Naive B cell (primary cell): ENCODE data around the gene MYORG. TPM values are rescaled to one million over a fixed set of nuclear protein-coding genes. Genes with fewer than 3 reads are reported as not detected.

ENCODE experiments used
- ATAC-seq, 2 donors: fragments of 150-1000 bp; cut with Tn5 transposase; 2 replicates each; pipeline ENCODE4 v1.10.0; 2021; ENCODE audit warnings: low read depth in 2 of 2, mild to moderate bottlenecking in 2 of 2, moderate library complexity in 2 of 2
- DNase-seq: peaks from one replicate; pipeline ENCODE4 v3.0.0; 2022
- H3K27ac Mint-ChIP-seq, 6 donors: one replicate each; pipeline ENCODE4 v1.8.0; 2020 to 2022; ENCODE audit warnings: mild to moderate bottlenecking in 6 of 6, mixed read lengths in 6 of 6, moderate library complexity in 5 of 6, inconsistent platforms in 2 of 6
- H3K27me3 Mint-ChIP-seq, 3 donors: one replicate each; pipeline ENCODE4 v1.8.0; 2021 to 2022; ENCODE audit warnings: mixed read lengths in 3 of 3, mild to moderate bottlenecking in 1 of 3
- H3K36me3 Mint-ChIP-seq, 2 donors: one replicate each; pipeline ENCODE4 v1.8.0; 2020 to 2022; ENCODE audit warnings: mixed read lengths in 2 of 2, inconsistent platforms in 1 of 2, mild to moderate bottlenecking in 1 of 2
- H3K4me1 Mint-ChIP-seq, 3 donors: one replicate each; pipeline ENCODE4 v1.8.0; 2020 to 2022; ENCODE audit warnings: mixed read lengths in 3 of 3, inconsistent platforms in 1 of 3, mild to moderate bottlenecking in 1 of 3, moderate library complexity in 1 of 3
- H3K4me3 Mint-ChIP-seq, 8 donors: one replicate each; pipeline ENCODE4 v1.8.0; 2020 to 2022; ENCODE audit warnings: mild to moderate bottlenecking in 8 of 8, mixed read lengths in 8 of 8, moderate library complexity in 8 of 8, inconsistent platforms in 2 of 8
- H3K9me3 Mint-ChIP-seq, 7 donors: one replicate each; pipeline ENCODE4 v1.8.0; 2020 to 2022; ENCODE audit warnings: mixed read lengths in 7 of 7, mild to moderate bottlenecking in 5 of 7, inconsistent platforms in 2 of 7, moderate library complexity in 1 of 7
- polyA plus RNA-seq, 6 donors: library from polyadenylated mRNA; unstranded; fragments of 300-500 nt; fragmentation: Illumina TruSeq; gene quantifications; one replicate each; pipeline ENCODE4 v1.2.3, GENCODE V29; 2021; ENCODE audit warnings: low read depth in 6 of 6

The MYORG gene
- polyA plus RNA-seq, 6 donors from 2014 or later = 0.08 to 0.25 TPM; not detected in 4

DNA sequence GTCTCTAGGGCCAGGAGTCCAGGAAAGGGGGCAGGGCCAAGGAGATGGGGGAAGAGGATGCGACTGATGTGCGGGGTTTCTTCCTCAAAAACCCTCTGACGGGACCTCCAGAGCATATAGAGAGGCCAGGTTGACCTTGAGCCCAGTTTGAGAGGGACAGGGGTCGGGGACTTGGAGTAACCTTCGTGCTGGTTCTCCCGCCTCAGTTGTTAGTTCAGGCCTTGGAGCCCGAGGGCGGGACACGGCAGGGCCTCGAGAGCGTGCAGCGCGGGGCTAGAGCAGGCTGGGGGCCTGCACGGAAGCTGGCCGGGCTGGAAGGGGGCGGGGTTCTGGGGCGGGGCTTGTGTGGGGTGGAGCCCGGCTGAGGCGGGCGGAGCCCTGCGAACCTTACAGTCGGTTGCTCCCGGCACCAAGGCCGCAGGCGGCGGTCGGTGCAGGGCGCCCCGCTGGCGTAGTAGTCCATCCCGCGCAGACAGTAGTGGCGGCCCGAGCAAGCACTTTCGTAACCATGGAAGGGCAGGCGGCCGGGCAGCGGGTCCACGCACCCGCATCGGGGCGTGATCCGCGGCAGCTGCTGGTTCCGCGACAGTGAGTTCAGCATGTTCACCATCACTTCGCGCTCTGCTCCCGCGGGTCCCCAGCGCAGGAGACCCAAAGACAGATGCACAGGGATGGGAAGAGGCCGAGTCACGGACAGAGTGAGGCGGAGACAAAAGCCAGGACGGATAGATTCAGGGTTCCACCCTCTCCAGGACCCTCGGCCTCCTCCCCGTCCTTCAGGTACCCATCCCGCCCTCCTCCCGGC is 4.0 kb upstream of the MYORG start:
- ATAC-seq (peak; percentile 38 to 40), DNase-seq (peak; percentile 59)
- H3K4me3 Mint-ChIP-seq = peak overlapping the region; percentile 78 to 92 (median 87)
- peak overlapping the region in 3 of 6 donors; percentile 24 to 77 (median 77) for H3K27ac Mint-ChIP-seq
- H3K4me1 Mint-ChIP-seq = peaks cover 35 to 41% (median 36%) of the 10 kb centered on the region in 3 donors
- H3K9me3 Mint-ChIP-seq = no peaks in the 10 kb centered on the region
- H3K27me3 Mint-ChIP-seq = peaks cover 0 to 26% (median 12%) of the 10 kb centered on the region in 3 donors
- no peaks in the 10 kb centered on the region for H3K36me3 Mint-ChIP-seq

DNA sequence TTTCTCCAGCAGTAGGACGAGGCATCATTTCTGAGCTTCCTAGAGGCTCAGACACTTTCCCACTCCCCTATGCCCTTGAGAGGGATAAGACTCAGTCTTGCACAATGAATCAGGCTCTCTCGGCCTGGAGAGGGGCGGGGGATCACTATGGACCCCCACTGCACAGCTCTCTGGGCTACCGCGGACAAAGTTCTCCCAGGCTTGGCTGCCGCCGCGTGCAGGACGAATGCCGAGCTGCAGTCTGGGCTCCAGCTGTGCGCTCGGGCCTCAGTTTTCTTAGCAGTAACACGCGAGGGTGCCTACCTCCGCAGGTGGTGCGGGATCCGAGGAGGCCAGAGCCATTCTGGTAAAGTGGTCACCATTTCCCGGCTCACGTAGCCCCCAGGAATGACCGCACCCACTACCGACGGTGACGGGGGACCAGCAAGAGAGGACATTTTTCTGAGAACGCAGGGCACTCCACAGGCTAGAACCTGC is 3.4 kb upstream of the MYORG start:
- peak overlapping the region in 2 of 6 donors; percentile 49 to 77 for H3K27ac Mint-ChIP-seq
- peaks cover 0 to 26% (median 12%) of the 10 kb centered on the region in 3 donors for H3K27me3 Mint-ChIP-seq
- no peaks in the 10 kb centered on the region for H3K9me3 Mint-ChIP-seq
- DNase-seq (no peak), ATAC-seq (no peak)
- H3K4me3 Mint-ChIP-seq = peak overlapping the region; percentile 78 to 92 (median 87)
- peaks cover 35 to 47% (median 36%) of the 10 kb centered on the region in 3 donors for H3K4me1 Mint-ChIP-seq
- H3K36me3 Mint-ChIP-seq = no peaks in the 10 kb centered on the region

DNA sequence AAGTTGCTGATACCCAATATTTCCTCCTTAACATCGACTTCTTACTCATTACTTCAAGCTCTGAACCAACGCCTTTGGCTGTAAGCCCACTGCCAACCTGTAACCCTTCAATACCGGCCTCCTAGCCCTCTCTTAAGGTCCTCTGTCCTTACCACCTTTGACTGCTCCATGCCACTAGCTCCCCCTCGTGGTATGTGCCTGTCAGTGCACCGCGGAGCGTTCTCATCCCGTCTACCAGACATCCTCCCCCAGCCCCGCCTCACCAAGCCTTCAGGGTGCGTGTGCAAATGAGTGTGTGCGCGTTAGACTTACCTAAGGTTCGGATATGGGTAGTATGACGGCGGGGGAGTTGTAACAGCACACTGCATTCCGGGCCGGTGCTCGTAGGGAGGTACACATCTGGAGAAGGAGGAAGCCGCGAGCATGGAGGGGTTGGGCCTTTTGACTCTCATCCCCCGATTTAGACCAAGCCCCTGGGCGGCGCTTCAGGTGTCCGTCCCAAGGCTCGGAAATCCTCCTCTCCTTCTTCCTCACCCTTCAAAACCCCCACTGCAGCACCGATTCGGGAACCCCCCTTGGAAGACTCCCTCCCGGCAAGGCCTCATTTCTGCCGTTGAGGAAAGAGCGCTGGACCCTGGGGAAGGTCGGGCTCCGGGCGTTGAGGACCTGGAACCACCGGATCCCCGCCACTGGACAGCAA is 2.8 kb upstream of the MYORG start:
- Mint-ChIP-seq H3K4me1 (peaks cover 35 to 47% (median 36%) of the 10 kb centered on the region in 3 donors), H3K36me3 (no peaks in the 10 kb centered on the region), H3K27me3 (peaks cover 0 to 20% (median 8%) of the 10 kb centered on the region in 3 donors), H3K27ac (peak overlapping the region in 3 of 6 donors; percentile 49 to 77 (median 70)), H3K4me3 (peak overlapping the region; percentile 78 to 92 (median 87)), H3K9me3 (no peaks in the 10 kb centered on the region)
- ATAC-seq (peak; percentile 13 to 18), DNase-seq (peak; percentile 82)

DNA sequence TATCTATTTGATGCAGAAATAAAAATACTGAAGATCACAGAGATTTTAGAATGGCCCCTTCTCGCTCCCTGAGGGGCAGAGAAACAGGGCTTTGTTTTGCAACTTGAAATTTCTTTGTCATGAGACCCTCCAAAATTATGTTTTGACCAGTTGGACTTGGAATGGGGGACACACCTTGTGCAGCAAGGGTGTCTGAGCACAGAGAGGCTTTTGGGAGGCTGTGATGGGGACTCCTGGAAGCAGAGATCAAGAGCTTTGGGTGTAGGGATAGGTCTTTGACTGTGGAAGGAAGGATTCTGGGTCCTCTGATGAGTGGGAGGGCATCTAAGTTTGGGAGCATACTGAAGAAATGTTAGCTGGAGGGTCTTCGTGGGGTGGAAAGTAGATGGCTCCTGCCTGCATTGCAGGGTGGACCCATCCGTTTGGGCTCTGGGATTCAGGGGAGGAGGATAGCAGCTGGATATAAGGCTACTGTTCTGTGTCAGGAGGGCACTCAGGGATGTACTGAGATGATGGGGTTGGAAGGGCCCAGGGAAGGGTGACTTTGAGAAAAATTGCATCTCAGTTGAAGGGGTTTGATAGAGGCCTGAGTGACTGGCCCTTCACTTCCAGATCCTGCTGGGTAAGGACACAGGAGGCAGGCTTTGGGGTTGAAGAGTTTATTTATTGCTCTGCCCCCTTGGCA is 1.8 kb upstream of the MYORG start:
- peak overlapping the region in 7 of 8 donors; percentile 33 to 92 (median 83) for H3K4me3 Mint-ChIP-seq
- H3K9me3 Mint-ChIP-seq = no peaks in the 10 kb centered on the region
- H3K4me1 Mint-ChIP-seq = peaks cover 35 to 47% (median 36%) of the 10 kb centered on the region in 3 donors
- no peaks in the 10 kb centered on the region for H3K36me3 Mint-ChIP-seq
- DNase-seq (no peak), ATAC-seq (no peak)
- no peak overlapping the region for H3K27ac Mint-ChIP-seq
- H3K27me3 Mint-ChIP-seq = peaks cover 0 to 20% (median 4%) of the 10 kb centered on the region in 3 donors

DNA sequence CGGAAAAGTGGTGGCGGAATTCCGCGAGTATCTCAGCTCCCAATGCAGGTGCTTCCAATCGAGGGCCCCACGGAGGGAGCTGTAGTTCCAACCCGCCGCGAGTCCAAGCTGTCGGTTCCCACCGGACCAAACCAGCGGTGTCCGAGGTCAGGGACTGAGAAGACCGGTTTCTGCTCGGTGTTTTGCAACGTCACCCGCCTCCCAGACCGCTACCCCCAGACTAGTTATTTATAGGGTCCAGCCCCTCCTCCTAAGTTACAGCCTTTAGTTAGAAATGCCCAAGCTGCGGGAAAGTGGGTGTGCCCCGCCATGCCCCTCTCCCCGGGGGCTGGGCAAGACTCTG is 677 bp upstream of the MYORG start:
- Mint-ChIP-seq H3K36me3 (no peaks in the 10 kb centered on the region), H3K4me1 (peaks cover 35 to 47% (median 36%) of the 10 kb centered on the region in 3 donors), H3K4me3 (peak overlapping the region; percentile 83 to 97 (median 93)), H3K9me3 (no peaks in the 10 kb centered on the region), H3K27me3 (peaks cover 0 to 20% (median 4%) of the 10 kb centered on the region in 3 donors), H3K27ac (peak overlapping the region in 1 of 6 donors; percentile 36)
- ATAC-seq = no peak
- DNase-seq = no peak

DNA sequence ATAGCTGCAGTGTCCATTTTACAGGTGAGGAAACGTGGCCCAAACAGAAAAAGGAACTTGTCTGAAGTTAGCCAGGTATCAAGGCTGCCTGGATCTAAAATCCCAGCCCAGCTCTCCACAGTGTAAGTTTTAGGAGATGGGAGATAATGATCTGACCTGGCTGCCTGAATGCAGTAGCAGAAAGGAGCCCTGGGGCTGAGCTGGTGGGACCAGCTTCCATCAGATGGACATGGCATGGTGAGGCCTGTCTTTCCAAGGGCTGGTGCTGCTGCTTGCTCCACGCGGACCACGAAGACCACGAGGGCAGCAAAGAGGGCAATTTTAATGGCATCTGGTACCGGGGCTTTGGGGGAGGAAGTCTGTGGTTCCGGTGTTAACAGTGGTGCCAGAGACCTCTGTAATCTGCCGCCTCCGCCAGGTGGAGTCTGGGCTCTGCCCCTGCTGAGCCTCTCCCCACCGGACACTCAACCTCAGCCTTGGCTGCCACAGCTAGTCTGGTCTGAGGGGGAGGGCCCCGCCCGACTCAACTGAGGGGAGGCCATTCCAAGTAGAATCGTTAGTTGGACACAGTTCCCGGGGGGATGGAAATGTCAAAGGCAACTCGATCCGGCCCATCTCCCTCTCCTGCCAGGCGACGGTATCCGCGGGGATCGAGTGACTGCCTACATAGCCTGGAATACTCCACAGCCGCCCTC is 650 bp downstream of the MYORG start:
- peak overlapping the region in 3 of 6 donors; percentile 22 to 88 (median 57) for H3K27ac Mint-ChIP-seq
- peaks cover 0 to 14% (median 4%) of the 10 kb centered on the region in 3 donors for H3K27me3 Mint-ChIP-seq
- no peaks in the 10 kb centered on the region for H3K36me3 Mint-ChIP-seq
- peak overlapping the region; percentile 83 to 97 (median 93) for H3K4me3 Mint-ChIP-seq
- ATAC-seq (peak; percentile 35 to 48), DNase-seq (peak; percentile 56)
- H3K9me3 Mint-ChIP-seq = peaks cover 0 to 2% (median 0%) of the 10 kb centered on the region in 7 donors
- peaks cover 31 to 39% (median 31%) of the 10 kb centered on the region in 3 donors for H3K4me1 Mint-ChIP-seq

DNA sequence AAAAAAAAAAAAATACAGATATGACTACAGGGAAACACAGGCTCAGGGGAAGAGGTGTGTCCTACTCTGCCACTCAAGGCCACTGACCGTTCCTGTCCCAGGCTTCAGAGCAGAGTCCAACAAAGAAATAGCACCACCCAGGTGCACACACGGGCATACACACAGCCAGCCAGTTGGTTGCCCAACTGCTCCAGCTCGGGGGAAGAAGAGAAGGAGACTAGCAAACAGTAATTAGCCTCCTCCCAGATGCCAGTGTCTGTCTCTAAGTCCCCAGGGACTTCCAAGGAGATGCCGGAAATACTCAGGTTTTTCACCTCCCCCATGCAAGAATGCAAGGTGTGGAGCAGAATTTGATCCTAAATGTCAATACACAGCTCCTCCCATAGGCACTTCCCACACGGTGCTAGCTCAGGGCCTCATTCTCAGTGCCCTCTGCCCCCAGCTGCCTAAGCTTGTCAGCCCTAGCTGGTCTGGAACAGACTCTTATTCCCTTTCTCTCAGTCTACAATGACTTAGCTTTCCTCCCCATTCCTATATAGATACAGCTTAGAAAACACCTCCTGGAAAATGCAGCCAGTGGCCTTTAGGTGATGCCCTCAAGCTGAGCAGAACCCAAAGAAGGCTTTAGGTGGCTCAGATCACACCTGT is 1.7 kb downstream of the MYORG start:
- DNase-seq = no peak
- Mint-ChIP-seq H3K4me1 (peaks cover 25 to 32% (median 26%) of the 10 kb centered on the region in 3 donors), H3K36me3 (no peaks in the 10 kb centered on the region)

DNA sequence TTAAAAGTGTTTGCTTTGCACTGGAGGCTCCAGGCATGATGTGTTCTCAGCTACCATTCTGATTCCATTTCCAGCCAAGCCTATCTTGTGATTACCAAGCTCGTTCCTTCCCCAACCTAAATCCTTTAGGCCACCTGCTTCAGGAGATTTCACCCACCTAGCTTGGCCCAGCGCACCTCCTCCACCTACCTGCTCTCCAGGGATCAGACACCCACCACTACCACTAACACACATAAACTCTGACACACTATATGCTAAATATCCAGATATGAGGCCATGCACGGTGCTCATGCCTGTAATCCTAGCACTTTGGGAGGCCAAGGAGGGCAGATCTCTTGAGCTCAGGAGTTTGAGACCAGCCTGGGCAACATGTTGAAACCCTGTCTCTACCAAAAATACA is 2.4 kb downstream of the MYORG start:
- DNase-seq (no peak), ATAC-seq (no peak)
- Mint-ChIP-seq H3K27me3 (peaks cover 0 to 4% (median 3%) of the 10 kb centered on the region in 3 donors), H3K36me3 (no peaks in the 10 kb centered on the region), H3K9me3 (peaks cover 0 to 2% (median 0%) of the 10 kb centered on the region in 7 donors), H3K4me3 (peak overlapping the region in 1 of 8 donors; percentile 44), H3K4me1 (peaks cover 18 to 25% (median 19%) of the 10 kb centered on the region in 3 donors), H3K27ac (no peak overlapping the region)

More for the DNA sequence above, 1.7 kb downstream of the MYORG start:
- H3K27me3 Mint-ChIP-seq = peaks cover 0 to 8% (median 4%) of the 10 kb centered on the region in 3 donors
- H3K4me3 Mint-ChIP-seq = peak overlapping the region in 6 of 8 donors; percentile 83 to 97 (median 93)
- peaks cover 0 to 2% (median 0%) of the 10 kb centered on the region in 7 donors for H3K9me3 Mint-ChIP-seq
- ATAC-seq = no peak
- peak overlapping the region in 1 of 6 donors; percentile 55 for H3K27ac Mint-ChIP-seq

DNA sequence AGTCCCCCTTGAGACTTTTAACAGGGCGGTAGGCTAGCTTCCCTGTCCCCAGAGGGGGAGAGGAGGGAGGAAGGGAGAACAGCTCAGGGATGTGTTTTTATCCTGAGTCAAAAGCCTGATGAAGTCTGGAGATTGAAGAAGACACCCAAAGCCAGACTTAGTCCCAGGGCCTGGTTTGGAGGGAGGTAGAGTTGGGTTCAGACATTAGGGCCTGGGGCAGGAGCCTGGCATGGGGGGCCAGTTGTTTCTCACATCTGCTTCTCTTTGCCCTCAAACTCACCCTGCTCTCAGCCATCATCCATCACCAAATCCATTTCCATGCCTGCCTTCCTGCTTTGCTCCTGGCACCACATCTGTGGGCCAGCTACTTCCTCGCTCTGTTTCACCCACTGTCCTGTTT is 2.9 kb downstream of the MYORG start:
- Mint-ChIP-seq H3K9me3 (peaks cover 0 to 2% (median 0%) of the 10 kb centered on the region in 7 donors), H3K27me3 (no peaks in the 10 kb centered on the region), H3K27ac (no peak overlapping the region), H3K4me3 (peak overlapping the region in 2 of 8 donors; percentile 4 to 17), H3K36me3 (no peaks in the 10 kb centered on the region), H3K4me1 (peaks cover 14 to 22% (median 16%) of the 10 kb centered on the region in 3 donors)
- ATAC-seq (no peak), DNase-seq (no peak)

DNA sequence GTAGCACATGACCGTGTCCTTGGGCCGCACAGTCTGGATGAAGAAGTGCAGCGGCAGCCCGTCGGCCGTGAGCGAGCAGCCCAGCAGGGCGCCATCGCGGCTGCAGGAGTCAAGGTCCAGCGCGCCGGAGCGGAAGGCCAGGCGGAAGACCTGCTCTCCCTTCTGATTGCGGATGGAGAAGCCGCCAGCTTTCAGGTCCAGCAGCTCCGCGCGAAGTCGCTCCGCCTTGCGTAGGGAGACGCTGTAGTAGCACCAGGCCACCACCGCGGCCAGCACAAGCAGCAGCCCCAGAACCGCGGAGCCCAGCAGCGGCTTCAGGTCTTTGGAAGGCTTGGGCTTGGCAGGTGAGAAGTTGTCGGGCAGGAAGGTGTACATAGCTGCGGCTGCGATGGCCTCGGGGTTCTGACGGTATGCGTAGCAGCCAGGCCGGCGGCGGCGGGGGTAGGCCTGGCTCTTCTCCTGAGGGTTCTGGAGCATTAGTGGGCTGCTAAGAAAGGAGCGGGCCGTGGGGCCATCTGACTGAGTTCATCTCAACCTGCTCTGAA is 4.2 kb downstream of the MYORG start:
- ATAC-seq (no peak), DNase-seq (no peak)
- Mint-ChIP-seq H3K27me3 (no peaks in the 10 kb centered on the region), H3K27ac (no peak overlapping the region), H3K36me3 (no peaks in the 10 kb centered on the region), H3K4me1 (peaks cover 12 to 16% (median 14%) of the 10 kb centered on the region in 3 donors), H3K4me3 (no peak overlapping the region), H3K9me3 (peaks cover 0 to 2% (median 0%) of the 10 kb centered on the region in 7 donors)

DNA sequence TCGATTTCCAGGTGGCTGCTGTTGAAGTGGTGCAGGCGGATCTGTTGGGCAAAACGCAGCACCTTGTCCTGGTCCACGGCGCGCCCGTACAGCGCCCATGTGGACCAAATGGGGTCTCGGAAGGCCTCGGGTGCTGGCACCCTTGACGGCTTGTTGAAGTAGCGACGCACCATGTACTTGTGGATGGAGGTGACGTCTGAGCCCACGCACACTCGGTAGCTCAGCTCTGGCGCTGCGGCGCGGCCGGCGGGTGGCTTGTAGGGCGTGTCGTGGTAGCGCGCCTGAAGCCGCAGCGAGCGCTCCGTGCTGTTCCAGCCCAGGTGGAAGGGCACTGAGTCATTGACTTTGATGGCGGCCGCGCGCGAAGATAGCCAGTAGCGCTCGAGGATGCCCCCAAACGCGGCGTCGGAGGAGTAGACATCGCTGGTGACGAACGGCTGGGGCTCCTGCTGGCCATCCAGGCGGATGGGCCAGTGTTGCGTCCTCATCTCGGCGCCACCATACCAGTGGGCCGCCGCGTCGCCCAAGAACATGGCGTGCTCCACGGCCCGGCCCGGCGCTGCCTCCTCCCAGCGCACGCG is 4.7 kb downstream of the MYORG start:
- Mint-ChIP-seq H3K27ac (no peak overlapping the region), H3K36me3 (peaks cover 4 to 6% of the 10 kb centered on the region in 2 donors), H3K9me3 (peaks cover 0 to 5% (median 2%) of the 10 kb centered on the region in 7 donors), H3K4me3 (no peak overlapping the region), H3K27me3 (no peaks in the 10 kb centered on the region), H3K4me1 (peaks cover 9 to 15% (median 10%) of the 10 kb centered on the region in 3 donors)
- no peak for ATAC-seq
- no peak for DNase-seq
